Vagina (tissue), 2 donors: ENCODE data around the gene COMMD4.

Experiments
- POLR2AphosphoS5 ChIP-seq, 2 donors: sonication (generic); formaldehyde crosslinking; IDR thresholded peaks; one replicate each; pipeline ENCODE4 v1.9.0; 2017; ENCODE audit warnings: antibody characterized with exemption in 2 of 2, mild to moderate bottlenecking in 2 of 2, low read depth in 1 of 2; ENCODE audit not compliant: insufficient read depth in 1 of 2
- TF ChIP-seq, protein P1 (sequence below), 3 experiments: fragments of 450-650 bp in 2 of 3; fragments of 200-600 bp in 1 of 3; sonication (generic) in 1 of 3; IDR thresholded peaks; one replicate each; pipeline ENCODE4 v1.5.1; 2017 to 2019; ENCODE audit warnings: antibody characterized with exemption in 3 of 3, mild to moderate bottlenecking in 2 of 3, moderate library complexity in 2 of 3

DNA sequence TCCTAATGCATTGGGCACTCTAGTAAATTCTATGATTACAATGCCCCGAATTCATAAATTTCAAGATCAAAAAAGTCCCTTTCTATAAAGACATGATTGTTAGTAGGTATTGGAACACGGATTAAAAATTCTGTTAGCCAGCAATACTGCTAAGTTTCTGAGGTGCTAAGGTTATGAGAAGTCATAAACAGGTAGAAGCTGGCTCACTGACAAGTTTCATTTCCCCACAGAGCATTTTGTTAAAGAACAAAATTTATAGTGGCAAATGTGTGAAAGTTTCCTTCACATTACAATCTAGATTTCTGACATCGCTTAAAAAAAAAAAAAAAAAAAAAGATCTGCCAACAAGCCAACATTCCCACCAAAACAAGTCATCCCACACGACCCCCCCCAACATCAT is 44.9 kb downstream of the COMMD4 start:
- TF ChIP-seq, protein P1, sequence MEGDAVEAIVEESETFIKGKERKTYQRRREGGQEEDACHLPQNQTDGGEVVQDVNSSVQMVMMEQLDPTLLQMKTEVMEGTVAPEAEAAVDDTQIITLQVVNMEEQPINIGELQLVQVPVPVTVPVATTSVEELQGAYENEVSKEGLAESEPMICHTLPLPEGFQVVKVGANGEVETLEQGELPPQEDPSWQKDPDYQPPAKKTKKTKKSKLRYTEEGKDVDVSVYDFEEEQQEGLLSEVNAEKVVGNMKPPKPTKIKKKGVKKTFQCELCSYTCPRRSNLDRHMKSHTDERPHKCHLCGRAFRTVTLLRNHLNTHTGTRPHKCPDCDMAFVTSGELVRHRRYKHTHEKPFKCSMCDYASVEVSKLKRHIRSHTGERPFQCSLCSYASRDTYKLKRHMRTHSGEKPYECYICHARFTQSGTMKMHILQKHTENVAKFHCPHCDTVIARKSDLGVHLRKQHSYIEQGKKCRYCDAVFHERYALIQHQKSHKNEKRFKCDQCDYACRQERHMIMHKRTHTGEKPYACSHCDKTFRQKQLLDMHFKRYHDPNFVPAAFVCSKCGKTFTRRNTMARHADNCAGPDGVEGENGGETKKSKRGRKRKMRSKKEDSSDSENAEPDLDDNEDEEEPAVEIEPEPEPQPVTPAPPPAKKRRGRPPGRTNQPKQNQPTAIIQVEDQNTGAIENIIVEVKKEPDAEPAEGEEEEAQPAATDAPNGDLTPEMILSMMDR (IDR thresholded peaks at IDR 0.05) = no peak
- no peak for TF ChIP-seq POLR2AphosphoS5 (IDR thresholded peaks at IDR 0.05; ENCODE audit: insufficient read depth in 1 of 2, low read depth in 1 of 2)
